Neural progenitor cell (in vitro differentiated cells): ENCODE measurements around the gene ATP11A.

ENCODE experiments used
- EZH2 ChIP-seq: fragments of 200-600 bp; sonication (generic); IDR thresholded peaks from 2 replicates; pipeline ENCODE4 v1.6.1; 2017; ENCODE audit warnings: antibody characterized with exemption, mild to moderate bottlenecking, moderate library complexity
- EZH2phosphoT487 ChIP-seq: fragments of 200-600 bp; sonication (generic); IDR thresholded peaks from 2 replicates; pipeline ENCODE4 v1.6.1; 2017; ENCODE audit warnings: antibody characterized with exemption
- TF ChIP-seq, protein P1 (sequence below): fragments of 200-600 bp; sonication (generic); IDR thresholded peaks from 2 replicates; pipeline ENCODE4 v1.5.1; 2017; ENCODE audit warnings: antibody characterized with exemption, mild to moderate bottlenecking

GRCh38 chr13:112702341-112702985 lies 12.6 kb downstream of the ATP11A start:
- TF ChIP-seq EZH2: no peak
- TF ChIP-seq, protein P1, sequence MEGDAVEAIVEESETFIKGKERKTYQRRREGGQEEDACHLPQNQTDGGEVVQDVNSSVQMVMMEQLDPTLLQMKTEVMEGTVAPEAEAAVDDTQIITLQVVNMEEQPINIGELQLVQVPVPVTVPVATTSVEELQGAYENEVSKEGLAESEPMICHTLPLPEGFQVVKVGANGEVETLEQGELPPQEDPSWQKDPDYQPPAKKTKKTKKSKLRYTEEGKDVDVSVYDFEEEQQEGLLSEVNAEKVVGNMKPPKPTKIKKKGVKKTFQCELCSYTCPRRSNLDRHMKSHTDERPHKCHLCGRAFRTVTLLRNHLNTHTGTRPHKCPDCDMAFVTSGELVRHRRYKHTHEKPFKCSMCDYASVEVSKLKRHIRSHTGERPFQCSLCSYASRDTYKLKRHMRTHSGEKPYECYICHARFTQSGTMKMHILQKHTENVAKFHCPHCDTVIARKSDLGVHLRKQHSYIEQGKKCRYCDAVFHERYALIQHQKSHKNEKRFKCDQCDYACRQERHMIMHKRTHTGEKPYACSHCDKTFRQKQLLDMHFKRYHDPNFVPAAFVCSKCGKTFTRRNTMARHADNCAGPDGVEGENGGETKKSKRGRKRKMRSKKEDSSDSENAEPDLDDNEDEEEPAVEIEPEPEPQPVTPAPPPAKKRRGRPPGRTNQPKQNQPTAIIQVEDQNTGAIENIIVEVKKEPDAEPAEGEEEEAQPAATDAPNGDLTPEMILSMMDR: no peak
- no peak for TF ChIP-seq EZH2phosphoT487
